Anterior cingulate cortex (tissue), 58 donors: Measurements from ENCODE around the gene CCNF.

Experiments
- DNase-seq, 58 donors: peaks; one replicate each; lab custom pipeline; 2025; lab: John Stamatoyannopoulos, UW

CCNF gene

DNA sequence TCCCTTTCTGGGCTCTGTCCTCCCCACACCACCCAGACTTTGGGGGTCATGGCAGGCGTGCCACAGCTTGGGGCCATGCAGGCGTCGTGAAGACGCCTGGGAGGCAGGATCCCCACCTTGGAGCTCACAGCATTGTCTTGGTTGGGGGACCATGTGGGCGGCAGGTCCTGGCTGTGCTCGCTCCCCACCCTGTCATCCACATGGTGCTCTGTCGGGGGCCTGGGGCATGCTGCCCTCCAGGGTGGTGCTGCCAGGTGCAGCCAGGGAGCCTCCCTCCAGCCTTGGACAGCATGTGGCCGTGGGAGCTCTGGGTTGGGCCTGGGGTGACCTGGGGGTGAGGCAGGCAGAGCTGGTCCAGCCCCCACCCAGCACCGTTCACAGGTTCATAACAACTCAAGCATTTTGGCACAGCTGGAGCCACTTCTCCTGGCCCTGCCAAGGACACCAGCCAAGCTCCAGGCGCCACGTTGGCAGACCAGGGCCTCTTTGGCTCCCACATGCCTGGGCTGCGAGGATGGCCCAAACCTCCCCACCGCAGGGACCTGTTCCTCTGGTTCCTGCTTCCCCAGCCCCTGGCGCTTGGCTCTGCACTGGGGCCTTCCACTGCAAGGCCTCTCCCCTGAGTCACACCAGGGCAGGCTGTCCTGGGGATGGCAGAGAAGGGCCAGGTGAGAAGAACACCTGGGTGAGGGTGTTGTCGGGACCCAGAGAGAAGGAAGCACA is 69.4 kb downstream of the CCNF start:
- DNase-seq: no peak

DNA sequence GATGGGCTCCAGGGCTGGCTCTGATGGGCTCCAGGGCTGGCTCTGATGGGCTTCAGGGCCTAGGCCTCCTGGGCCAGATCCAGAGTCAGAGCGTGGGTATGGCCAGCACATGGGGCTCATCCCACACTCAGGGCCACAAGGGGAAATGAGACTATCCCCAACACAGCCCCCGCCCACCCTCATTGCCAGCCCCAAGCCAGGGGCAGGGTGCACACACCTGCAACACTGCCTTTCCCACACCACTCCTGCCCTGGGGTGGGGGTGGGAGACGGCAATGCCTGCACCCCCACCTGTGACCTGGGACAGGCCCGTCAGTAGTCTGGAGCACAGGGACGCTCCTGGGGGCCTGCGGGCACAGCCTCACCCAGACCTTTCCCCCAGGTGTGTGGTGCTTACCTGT is 70.2 kb downstream of the CCNF start:
- DNase-seq: no peak

DNA sequence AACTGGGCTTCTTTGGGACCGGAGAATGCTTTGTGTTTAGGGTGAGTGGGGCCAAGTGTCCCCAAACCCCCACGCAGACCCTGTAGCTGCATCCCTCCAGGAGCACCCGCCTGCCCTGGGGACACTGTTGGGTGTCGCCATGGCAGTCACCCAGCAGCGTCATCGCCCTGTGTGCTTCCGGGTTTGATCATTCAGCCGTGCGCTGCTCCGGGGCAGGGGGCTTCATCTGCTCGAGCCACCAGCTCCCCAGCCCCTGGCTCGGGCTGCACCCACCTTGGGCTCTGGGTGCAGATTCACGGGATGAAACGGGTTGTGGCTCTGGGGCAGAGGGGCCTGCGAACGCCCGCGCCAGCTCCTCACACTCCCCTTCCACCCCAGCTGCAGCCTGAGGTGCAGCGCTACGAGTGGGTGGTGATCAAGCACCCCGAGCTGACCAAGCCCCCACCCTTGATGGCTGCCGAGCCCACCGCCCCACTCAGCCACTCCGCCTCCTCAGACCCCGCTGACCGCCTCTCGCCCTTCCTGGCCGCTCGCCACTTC is 70.7 kb downstream of the CCNF start:
- no peak for DNase-seq

DNA sequence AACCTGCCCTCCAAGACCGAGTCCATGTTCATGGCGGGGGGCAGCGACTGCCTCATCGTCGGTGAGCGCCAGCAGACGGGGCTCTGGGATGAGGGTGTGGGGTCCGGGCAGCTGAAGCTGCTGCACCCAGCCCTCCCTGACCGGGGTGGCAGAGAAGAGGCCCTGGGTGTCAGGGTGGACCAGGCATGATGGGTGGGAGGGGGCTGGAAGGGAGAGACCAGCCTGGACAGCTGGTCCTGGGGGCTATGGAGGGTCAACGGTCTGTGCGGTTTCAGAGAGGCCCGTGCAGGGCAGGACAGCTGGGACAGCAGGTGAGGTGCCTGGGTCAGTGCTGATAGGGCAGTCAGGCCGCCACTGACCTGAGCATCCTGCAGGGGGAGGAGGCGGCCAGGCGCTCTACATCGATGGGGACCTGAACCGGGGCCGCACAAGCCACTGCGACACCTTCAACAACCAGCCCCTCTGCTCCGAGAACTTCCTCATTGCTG is 71.2 kb downstream of the CCNF start:
- no peak for DNase-seq

DNA sequence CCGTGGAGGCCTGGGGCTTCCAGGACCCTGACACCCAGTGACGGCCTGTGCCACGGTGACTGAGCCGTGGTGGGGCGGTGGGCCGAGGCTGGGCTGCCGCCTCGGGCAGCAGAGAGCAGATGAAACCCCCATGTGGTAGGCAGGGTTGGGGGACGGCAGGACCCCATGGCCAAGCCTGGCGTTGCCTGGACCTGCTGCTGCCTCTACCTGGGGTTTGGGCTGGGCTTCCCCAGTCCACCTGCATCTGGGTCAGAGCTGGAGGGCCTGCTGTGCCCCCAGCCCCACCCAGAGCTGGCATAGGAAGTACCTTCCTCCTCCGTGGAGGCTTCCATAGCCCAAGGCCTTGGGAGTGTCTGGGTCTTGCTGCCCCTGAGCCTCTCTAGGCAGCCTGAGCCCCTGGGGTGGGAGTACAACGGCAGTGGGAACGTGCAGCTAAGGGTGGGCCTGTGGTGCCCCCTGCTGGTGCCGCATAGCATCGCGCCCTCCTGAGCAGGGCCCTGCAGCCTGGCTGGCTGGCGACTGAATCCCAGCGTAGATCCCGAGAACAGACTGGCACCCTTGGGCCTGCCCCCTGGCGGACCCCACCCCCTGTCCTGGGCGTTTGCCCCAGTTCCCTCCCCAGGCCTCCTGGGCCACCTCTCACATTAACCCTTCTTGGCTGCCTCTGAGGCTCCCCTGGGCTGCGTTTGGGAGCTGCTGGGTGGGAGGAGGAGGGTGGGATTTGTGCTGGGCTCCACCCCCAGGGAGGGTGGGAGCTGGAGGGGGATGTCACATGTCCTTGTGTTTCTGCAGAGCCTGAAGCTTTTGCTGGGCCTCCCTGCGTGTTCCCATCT is 71.9 kb downstream of the CCNF start:
- DNase-seq: peak; percentile 51 to 98 (median 88)

DNA sequence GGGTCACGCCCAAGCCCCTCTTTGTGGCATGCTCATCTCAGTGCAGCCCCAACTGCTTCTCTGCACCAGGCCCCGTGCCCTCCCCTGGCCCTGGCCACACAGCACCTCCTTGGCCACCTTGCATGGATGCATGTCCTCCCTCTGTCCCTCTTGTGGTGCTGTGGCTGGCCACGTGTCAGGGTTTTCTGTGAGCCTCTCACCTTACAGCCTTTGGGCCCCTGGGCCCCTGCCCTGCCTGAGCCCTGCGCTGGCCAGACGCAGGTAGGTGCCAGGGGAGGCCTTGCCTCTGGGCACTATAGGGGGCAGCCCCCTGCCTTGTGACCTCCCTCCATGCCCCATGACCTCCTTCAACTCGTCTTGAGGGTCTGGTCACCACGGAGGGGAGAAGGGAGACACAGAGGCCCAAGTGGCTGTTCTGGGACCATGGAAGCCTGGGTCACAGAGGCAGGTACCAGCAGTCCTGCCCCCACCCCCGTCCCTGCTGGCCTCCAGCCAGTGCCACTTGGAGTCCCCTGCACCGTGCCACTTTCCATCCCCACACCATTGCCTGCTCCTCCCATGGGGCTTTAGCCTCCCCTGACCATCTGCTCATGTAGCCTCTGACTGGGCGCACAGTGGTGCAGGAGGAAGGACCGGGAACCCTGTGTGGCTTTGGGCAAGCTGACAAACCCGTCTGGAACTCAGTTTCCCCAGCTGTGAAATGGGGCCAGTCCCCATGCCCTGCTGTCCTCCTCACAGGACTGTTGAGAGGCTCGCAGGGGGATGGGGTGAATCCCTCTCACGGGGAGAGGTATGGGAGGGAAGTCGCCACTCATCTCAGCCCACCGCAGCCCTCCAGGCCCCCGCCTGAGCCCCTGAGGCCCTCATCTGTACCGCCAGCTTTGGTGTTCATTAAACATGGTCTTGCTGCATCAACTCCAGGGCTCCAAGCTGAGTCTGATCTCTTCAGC is 73.0 kb downstream of the CCNF start:
- no peak for DNase-seq

DNA sequence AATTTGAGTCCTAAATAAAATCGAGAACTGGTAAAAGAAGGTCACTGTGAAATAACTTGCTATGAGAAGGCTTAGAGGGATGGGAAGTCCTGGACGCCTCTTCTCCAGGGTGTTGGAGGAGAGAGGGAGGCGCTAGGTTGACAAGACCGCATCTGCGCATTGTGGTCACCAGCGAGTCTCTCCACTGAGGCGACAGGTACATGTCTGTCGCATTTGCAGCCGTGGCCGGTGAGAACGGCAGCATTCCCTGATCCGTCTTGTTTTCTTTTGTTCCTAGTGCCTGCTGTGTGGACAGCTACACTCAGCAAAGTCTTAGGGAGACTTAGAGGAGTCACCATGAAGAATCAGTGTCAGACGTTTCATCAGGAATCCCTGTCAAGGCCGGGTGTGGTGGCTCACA is 76.4 kb downstream of the CCNF start:
- DNase-seq: no peak

DNA sequence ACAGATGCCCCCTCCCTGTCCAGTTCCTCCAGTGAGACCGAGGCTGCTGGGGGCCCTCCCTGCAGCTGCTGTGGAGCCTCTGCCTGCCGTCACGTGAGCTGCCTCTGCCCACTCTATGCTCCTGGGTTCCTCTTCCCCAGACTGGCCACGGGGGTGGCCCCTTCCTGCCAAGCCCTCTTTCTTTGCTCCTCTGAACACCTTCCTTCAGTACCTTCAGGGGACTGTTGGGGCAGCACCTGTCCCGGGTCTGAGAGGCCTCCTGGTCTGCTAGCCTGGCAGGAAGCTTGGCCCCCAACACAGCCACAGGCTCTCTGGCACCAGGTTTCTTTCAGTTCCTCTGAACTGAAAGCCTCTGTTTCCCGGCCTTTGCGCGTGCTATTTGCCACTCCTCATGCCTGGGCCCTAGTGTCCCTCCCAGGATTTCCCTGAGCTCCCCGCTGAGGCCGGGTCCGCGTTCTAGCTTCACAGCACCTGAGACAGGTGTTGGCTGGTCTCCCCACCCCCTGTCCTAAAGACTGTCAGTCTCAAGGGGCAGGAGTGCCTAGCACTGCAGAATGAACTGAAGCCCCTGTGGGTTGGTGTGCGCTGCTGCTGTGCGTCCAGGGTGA is 77.9 kb downstream of the CCNF start:
- DNase-seq: peak in 3 of 58 donors; percentile 11 to 26 (median 25)

DNA sequence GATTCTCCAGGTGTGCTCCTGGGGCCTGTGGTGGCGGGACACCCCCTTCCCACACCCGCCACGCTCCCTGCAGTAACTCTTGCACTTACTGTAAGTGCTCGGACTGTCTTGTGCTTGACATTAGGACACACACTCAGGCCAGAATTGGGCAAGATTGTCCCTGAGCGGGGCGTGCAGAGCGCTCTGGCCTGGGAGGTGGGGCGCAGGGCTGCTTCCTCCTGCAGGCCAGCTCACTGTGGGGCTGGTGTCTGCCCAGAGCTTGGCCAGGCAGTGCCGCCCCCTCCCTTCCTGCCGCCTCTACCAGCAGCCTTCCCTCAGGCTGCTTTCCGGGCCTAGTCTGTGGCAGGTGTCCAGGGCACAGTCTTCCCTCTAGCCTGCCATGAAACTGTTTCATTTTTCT is 78.4 kb downstream of the CCNF start:
- peak in 2 of 58 donors; percentile 20 to 40 for DNase-seq
